Subcutaneous adipose tissue (tissue), 4 donors: ENCODE results near the gene POU2F1. TPM values are rescaled to one million over a fixed set of nuclear protein-coding genes. Genes with fewer than 3 reads are reported as not detected.

ENCODE experiments used
- total RNA-seq, 4 donors: library from RNA; depleted of rRNA; stranded (reverse); fragments of >200 nt; gene quantifications; one replicate each; pipeline ENCODE4 v1.1.0, GENCODE V29; 2016
- TF ChIP-seq, protein P1 (sequence below): fragments of 450-650 bp; IDR thresholded peaks from one replicate; pipeline ENCODE4 v1.5.1; 2016; ENCODE audit warnings: low read depth, mild to moderate bottlenecking, control low read depth, antibody characterized with exemption, moderate library complexity

Gene POU2F1
- total RNA-seq, 4 donors from 2014 or later, result 17.1 to 40.6 (median 20.5) TPM

DNA sequence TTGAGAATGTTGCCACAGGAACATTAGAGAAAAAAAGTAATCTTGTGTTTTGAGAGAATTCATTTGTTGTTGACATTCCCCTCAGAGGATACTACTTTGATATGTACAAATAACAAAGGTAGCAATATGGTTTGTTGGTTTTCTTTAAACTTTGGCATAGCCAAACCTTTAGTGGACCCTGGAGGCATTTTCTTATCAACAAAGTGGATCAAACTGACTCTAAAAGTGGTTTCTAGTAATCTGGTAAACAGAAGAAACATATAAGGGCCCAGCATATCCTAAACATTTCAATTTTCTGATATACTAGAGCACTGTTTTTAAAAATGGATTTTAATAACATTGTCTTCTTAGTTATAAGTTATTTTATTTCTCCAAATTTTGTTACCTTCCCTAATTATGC, 29.8 kb downstream of the POU2F1 start:
- TF ChIP-seq, protein P1, sequence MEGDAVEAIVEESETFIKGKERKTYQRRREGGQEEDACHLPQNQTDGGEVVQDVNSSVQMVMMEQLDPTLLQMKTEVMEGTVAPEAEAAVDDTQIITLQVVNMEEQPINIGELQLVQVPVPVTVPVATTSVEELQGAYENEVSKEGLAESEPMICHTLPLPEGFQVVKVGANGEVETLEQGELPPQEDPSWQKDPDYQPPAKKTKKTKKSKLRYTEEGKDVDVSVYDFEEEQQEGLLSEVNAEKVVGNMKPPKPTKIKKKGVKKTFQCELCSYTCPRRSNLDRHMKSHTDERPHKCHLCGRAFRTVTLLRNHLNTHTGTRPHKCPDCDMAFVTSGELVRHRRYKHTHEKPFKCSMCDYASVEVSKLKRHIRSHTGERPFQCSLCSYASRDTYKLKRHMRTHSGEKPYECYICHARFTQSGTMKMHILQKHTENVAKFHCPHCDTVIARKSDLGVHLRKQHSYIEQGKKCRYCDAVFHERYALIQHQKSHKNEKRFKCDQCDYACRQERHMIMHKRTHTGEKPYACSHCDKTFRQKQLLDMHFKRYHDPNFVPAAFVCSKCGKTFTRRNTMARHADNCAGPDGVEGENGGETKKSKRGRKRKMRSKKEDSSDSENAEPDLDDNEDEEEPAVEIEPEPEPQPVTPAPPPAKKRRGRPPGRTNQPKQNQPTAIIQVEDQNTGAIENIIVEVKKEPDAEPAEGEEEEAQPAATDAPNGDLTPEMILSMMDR, result no peak

DNA sequence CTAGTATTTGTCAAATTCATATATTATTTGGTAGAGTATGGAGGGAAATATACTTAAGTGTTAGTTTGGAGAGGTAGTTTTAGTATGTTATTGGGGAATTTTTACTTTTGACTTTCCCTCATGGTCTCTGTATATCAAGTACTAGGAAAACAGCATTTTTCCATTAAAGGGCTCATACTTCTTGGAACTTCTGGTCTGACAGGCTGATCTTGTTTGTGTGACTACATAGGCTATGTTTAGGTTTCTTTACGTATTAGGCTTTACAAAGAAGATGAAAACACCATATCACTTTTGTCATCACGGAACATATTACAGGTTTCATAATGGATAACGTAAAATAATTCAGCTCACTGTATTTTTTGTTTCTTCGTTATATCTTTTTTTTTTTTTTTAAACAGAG, 30.8 kb downstream of the POU2F1 start:
- TF ChIP-seq, protein P1, result no peak

DNA sequence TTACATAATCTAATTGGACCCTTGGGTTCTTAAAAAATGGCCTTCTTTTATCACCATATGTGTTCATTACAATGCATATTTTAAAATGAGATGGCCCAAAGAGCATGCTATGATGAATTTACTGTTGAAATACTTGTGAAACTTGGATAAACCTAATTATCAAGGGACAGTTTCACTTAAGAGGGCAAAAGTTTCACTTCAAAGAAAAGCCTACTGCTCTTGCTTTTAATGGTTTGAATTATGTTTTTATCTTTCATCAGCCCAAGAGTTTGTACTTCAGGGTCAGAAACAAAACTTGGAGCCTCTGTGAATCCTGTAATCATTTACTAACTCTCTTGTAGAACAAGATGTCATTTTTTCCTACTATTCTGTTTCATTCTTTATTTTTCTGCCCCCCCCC, 32.3 kb downstream of the POU2F1 start:
- TF ChIP-seq, protein P1, result no peak

DNA sequence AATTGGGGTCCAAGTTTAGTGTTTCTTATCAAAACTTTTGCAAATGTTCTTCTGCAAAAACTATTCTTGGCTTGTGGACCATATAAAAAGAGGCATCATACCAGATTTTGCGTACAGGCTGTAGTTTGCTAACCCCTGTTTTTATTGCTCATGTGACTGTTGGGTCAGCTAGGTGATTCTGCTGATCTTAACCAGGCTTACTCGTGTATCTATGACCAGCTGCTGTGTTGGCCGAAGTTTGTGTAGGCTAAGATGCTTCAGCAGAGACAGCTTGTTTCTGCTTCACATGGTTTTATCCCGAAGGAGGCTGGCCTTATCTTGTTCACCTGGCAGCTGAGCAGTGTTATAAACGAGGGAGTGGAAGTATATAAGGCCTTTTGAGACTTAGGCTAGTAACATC, 38.2 kb downstream of the POU2F1 start:
- TF ChIP-seq, protein P1, result no peak

DNA sequence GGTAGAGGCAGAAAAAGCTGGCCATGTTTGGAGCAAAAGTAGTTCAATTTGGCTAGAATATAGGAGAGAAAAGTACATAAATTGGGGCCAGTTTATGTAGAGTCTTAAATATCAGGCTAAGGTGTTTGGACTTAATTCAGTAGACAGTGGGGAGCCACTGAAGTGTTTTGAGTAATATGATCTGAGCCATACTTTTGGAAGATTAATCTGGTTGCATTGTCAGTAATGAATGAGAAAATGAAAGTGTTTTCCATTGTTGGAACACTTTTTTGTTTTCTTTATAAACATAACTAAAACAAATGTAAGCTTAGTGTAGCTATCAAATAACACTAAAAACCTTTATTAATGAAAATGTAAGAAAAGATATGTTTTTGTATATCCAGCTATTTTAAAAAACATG, 42.1 kb downstream of the POU2F1 start:
- TF ChIP-seq, protein P1, result no peak

DNA sequence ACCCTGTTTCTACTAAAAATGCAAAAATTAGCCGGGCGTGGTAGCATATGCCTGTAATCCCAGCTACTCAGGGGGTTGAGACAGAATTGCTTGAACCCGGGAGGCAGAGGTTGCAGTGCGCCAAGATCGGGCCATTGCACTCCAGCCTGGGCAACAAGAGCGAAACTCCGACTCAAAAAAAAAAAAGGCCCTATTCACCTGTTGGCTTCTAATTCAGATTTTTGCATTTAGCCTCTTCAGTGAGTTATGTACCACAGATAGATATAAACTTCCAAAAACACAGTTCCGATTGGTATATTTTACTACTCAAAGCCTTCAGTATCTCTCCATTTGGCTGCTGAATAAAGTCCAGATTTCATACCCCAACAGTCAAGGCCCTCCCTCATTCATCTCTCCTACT, 42.7 kb downstream of the POU2F1 start:
- TF ChIP-seq, protein P1, result no peak

DNA sequence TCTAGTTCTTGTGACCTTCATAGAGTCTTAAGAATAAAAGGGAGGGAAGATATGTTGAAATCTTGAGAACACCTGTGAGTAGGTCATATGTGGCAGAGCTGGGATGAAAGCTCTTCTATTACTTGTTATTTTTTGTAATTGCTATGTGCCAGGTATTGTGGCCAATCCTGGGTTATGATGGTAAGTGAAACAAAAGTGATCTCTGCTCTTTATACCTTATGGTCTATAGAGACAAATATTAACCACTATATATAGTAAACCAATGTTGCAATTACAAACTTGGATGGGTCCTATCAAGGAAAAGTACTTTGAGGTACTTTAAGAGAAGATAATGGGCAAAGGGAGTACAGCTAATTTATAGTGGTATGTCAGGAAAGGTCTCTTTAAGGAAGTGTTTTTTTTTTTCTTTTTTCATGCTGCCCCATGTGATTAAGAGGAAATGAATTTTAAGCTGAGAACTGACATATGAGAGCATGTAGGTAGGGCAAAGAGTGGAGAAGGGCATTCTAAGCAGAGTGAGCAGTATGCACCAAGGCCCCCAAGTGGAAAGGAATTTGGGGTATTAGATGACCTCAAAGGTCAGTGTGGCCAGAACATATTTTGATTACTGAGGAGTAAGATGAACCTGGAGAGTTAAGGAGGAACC, 43.3 kb downstream of the POU2F1 start:
- TF ChIP-seq, protein P1, result no peak
